Thymus (tissue), 11 donors: ENCODE results near the gene CACNA2D3. TPM values are rescaled to one million over a fixed set of nuclear protein-coding genes. Genes with fewer than 3 reads are reported as not detected.

Source experiments
- DNase-seq, 9 donors: peaks; one replicate each; pipeline ENCODE4 v3.0.0-alpha.2; 2013; ENCODE audit warnings: low spot score in 9 of 9, low read depth in 6 of 9, missing footprints in 1 of 9
- H3K27ac ChIP-seq, 2 donors: one replicate each; pipeline ENCODE4 v1.5.1; 2013; ENCODE audit warnings: control low read depth in 1 of 2, low read depth in 1 of 2, low read length in 1 of 2, mild to moderate bottlenecking in 1 of 2, moderate library complexity in 1 of 2
- H3K27me3 ChIP-seq, 2 donors: one replicate each; pipeline ENCODE4 v1.5.1; 2013; ENCODE audit warnings: low read length in 1 of 2; ENCODE audit not compliant: control insufficient read depth in 2 of 2, insufficient read depth in 1 of 2
- H3K36me3 ChIP-seq, 2 donors: one replicate each; pipeline ENCODE4 v1.5.1; 2013; ENCODE audit warnings: low read length in 1 of 2, mild to moderate bottlenecking in 1 of 2, moderate library complexity in 1 of 2; ENCODE audit not compliant: control insufficient read depth in 2 of 2, insufficient read depth in 2 of 2
- H3K4me1 ChIP-seq, 2 donors: one replicate each; pipeline ENCODE4 v1.5.1; 2013; ENCODE audit warnings: low read length in 2 of 2; ENCODE audit not compliant: control insufficient read depth in 2 of 2, insufficient read depth in 2 of 2
- H3K4me3 ChIP-seq, 2 donors: one replicate each; pipeline ENCODE4 v1.5.1; 2013; ENCODE audit warnings: low read length in 2 of 2, control low read depth in 1 of 2, mild to moderate bottlenecking in 1 of 2
- H3K9me3 ChIP-seq, 2 donors: one replicate each; pipeline ENCODE4 v1.5.1; 2013; ENCODE audit warnings: low read length in 1 of 2, mild to moderate bottlenecking in 1 of 2; ENCODE audit not compliant: control insufficient read depth in 2 of 2, insufficient read depth in 1 of 2
- WGBS: extraction: QIAGEN DNeasy Blood & Tissue Kit; methylation state at CpG from one replicate; pipeline ENCODE4 v1.1.7; 2013; 5-methylcytosine and 5-hydroxymethylcytosine counted together
- polyA plus RNA-seq: library from polyadenylated mRNA; stranded (reverse); fragments of 200-250 nt; gene quantifications from one replicate; pipeline ENCODE4 v1.2.3, GENCODE V29; 2013
- total RNA-seq: library from RNA; stranded (reverse); fragments of 120-200 nt; gene quantifications from one replicate; pipeline ENCODE4 v1.2.4, GENCODE V29; 2013
- donor health status: healthy.

CACNA2D3 gene
- total and polyA plus RNA-seq, 2 donors: 1.8 to 2.1 TPM

GRCh38 chr3:55065331-55065730 is 943.0 kb downstream of the CACNA2D3 start:
- no peaks in the 10 kb centered on the region for H3K27me3 ChIP-seq
- 91% methylated on average over 4 of the region's 4 CpGs for WGBS
- no peaks in the 10 kb centered on the region for H3K9me3 ChIP-seq
- H3K27ac ChIP-seq: no peak overlapping the region
- no peaks in the 10 kb centered on the region for H3K4me1 ChIP-seq
- H3K4me3 ChIP-seq: no peak overlapping the region
- no peak for DNase-seq
- no peaks in the 10 kb centered on the region for H3K36me3 ChIP-seq

DNA sequence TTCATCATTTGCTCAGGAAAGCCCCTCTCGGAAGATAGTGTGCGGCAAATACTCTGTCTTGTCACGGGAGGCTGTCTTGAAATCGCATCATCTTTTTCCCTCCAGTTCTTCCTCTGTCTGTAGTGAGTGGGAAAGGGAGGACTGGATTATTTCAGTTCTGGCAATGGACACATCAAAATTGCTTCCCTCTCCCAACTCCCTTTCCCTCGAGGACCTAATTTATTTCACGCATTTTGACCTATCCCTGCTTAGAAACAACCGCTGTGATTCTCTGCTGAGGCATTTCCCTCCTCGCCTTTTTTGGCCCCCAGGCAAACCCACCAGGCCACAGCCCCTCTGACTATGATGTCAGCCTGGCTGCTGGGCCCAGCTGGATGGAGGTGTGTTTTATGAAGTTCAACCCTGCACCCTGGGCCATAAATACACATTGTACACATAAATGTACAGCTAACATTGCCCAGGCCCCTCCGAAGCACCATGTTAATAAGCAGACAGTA is 944.2 kb downstream of the CACNA2D3 start:
- no peak for DNase-seq
- no peaks in the 10 kb centered on the region for H3K4me1 ChIP-seq
- H3K4me3 ChIP-seq: no peak overlapping the region
- 92% methylated on average over 9 of the region's 9 CpGs for WGBS
- H3K27me3 ChIP-seq: no peaks in the 10 kb centered on the region
- H3K36me3 ChIP-seq: no peaks in the 10 kb centered on the region
- no peaks in the 10 kb centered on the region for H3K9me3 ChIP-seq
- no peak overlapping the region for H3K27ac ChIP-seq

- Histone ChIP-seq H3K27ac (no peak overlapping the region), H3K9me3 (no peaks in the 10 kb centered on the region), H3K36me3 (no peaks in the 10 kb centered on the region), H3K27me3 (no peaks in the 10 kb centered on the region), H3K4me3 (no peak overlapping the region), H3K4me1 (no peaks in the 10 kb centered on the region)
- no peak for DNase-seq
Observed at GRCh38 chr3:55069950-55070349, 947.6 kb downstream of the CACNA2D3 start.

GRCh38 chr3:55074796-55075195 is 952.4 kb downstream of the CACNA2D3 start:
- H3K36me3 ChIP-seq: no peaks in the 10 kb centered on the region
- H3K27me3 ChIP-seq: no peaks in the 10 kb centered on the region
- no peak for DNase-seq
- WGBS: 82% methylated on average over 4 of the region's 4 CpGs
- H3K27ac ChIP-seq: no peak overlapping the region
- H3K4me1 ChIP-seq: no peaks in the 10 kb centered on the region
- no peak overlapping the region for H3K4me3 ChIP-seq
- no peaks in the 10 kb centered on the region for H3K9me3 ChIP-seq

GRCh38 chr3:55075846-55076245 is 953.5 kb downstream of the CACNA2D3 start:
- no peak for DNase-seq
- no peaks in the 10 kb centered on the region for H3K36me3 ChIP-seq
- H3K4me1 ChIP-seq: no peaks in the 10 kb centered on the region
- no peaks in the 10 kb centered on the region for H3K9me3 ChIP-seq
- 91% methylated on average over 6 of the region's 6 CpGs for WGBS
- H3K27ac ChIP-seq: no peak overlapping the region
- H3K4me3 ChIP-seq: no peak overlapping the region
- H3K27me3 ChIP-seq: no peaks in the 10 kb centered on the region

DNA sequence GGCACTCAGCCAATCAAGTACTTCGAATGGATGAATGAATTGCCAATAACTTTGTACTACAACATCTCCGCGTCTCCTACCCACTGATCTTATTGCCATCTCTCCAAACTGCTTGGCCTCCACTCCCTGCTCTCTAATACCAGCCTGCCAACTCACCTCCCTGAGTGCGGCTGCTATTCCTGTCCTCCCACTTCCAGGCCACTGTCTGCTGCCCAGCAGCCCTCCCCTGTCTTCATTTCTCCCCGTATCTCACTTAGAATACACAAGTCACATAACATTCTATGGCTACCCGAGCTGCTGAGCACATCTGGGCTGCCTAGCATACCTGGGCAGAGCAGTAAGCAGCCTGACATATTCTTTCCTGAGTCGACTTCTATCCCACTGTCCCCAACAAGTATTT is 955.4 kb downstream of the CACNA2D3 start:
- no peaks in the 10 kb centered on the region for H3K4me1 ChIP-seq
- DNase-seq: no peak
- H3K4me3 ChIP-seq: no peak overlapping the region
- H3K9me3 ChIP-seq: no peaks in the 10 kb centered on the region
- no peak overlapping the region for H3K27ac ChIP-seq
- 90% methylated on average over 7 of the region's 7 CpGs for WGBS
- no peaks in the 10 kb centered on the region for H3K36me3 ChIP-seq
- H3K27me3 ChIP-seq: no peaks in the 10 kb centered on the region

GRCh38 chr3:55078876-55079275 is 956.5 kb downstream of the CACNA2D3 start:
- Histone ChIP-seq H3K9me3 (no peaks in the 10 kb centered on the region), H3K4me3 (no peak overlapping the region), H3K4me1 (no peaks in the 10 kb centered on the region), H3K27ac (no peak overlapping the region), H3K36me3 (no peaks in the 10 kb centered on the region), H3K27me3 (no peaks in the 10 kb centered on the region)
- 82% methylated on average over 7 of the region's 7 CpGs for WGBS
- DNase-seq: no peak

DNA sequence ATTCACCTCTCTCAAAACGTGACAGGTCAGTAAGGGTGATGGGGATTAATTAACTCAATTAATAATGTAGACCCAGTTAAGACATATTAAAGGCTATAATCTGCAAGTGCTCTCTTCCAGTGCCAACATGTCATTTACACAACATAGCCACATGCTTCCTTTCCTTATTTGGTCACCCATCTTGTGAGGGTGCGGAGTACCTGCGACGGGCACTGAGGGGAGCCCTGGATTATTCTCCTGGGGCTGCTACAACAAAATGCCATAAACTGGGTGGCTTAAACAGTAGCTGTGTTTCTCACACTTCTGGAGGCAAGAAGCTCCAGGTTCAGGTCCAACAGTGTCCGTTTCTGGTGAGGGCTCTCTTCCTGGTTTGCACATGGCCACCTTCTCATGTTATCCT is 962.9 kb downstream of the CACNA2D3 start:
- no peaks in the 10 kb centered on the region for H3K36me3 ChIP-seq
- H3K27me3 ChIP-seq: no peaks in the 10 kb centered on the region
- no peak overlapping the region for H3K27ac ChIP-seq
- no peak overlapping the region for H3K4me3 ChIP-seq
- DNase-seq: no peak
- no peaks in the 10 kb centered on the region for H3K9me3 ChIP-seq
- H3K4me1 ChIP-seq: no peaks in the 10 kb centered on the region
- WGBS: 69% methylated on average over 5 of the region's 5 CpGs

DNA sequence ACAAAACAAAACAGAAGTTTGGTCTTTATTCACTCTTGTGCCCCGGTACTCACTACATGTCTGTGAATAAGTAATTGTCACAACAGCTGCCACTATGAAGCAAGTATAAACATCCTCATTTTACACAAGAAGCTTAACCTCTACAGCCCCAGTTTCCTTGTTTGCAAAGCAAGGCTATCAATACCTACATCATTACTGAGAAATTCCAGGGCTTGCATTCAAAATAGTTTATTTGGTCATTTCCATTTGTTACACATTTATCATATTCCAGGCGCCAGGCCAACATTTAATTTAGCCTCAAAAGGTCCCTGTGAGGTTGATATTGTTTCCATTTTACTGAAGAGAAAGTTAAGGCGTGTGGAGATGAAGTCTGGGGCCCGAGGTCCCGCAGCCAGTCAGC is 966.9 kb downstream of the CACNA2D3 start:
- no peaks in the 10 kb centered on the region for H3K27me3 ChIP-seq
- no peak for DNase-seq
- H3K4me1 ChIP-seq: no peaks in the 10 kb centered on the region
- H3K36me3 ChIP-seq: no peaks in the 10 kb centered on the region
- H3K9me3 ChIP-seq: no peaks in the 10 kb centered on the region
- no peak overlapping the region for H3K4me3 ChIP-seq
- WGBS: 71% methylated on average over 5 of the region's 5 CpGs
- no peak overlapping the region for H3K27ac ChIP-seq

DNA sequence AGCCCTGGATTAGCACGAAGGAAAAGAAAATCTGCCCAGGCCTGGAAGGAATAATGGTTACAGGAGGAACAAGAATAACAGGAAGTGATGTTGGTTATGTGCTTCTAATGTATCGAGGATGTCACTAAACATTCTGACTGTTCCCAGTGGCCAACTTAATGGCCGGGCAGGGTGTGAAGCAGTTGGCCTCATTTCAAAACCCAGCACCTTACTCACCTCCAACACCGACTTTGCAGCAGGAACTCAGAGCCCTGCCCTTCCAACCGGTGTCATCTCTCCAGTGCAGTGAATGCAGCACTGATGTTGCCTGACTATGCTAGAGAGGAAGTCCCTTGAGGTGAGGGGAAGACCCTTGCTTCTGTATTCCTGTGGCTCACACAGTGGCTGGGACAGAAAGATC is 967.9 kb downstream of the CACNA2D3 start:
- H3K4me3 ChIP-seq: no peak overlapping the region
- no peaks in the 10 kb centered on the region for H3K36me3 ChIP-seq
- H3K27ac ChIP-seq: no peak overlapping the region
- H3K27me3 ChIP-seq: no peaks in the 10 kb centered on the region
- no peak for DNase-seq
- no peaks in the 10 kb centered on the region for H3K9me3 ChIP-seq
- WGBS: 63% methylated on average over 5 of the region's 5 CpGs
- no peaks in the 10 kb centered on the region for H3K4me1 ChIP-seq
